Measurements from ENCODE around the gene LENG8.
"Not testable (repeated sequence)": the region's sequence is repeated elsewhere in the genome, so short reads cannot be mapped to it uniquely, and the experiment has no call there.

The LENG8 gene

DNA sequence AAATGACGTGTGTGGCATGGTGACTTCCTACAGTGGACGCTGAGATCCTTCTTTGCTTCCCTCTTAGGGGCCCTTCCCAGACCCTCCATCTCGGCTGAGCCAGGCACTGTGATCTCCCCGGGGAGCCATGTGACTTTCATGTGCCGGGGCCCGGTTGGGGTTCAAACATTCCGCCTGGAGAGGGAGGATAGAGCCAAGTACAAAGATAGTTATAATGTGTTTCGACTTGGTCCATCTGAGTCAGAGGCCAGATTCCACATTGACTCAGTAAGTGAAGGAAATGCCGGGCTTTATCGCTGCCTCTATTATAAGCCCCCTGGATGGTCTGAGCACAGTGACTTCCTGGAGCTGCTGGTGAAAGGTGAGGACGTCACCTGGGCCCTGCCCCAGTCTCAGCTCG is 58.8 kb downstream of the LENG8 start:
- TF ChIP-seq, protein P1, sequence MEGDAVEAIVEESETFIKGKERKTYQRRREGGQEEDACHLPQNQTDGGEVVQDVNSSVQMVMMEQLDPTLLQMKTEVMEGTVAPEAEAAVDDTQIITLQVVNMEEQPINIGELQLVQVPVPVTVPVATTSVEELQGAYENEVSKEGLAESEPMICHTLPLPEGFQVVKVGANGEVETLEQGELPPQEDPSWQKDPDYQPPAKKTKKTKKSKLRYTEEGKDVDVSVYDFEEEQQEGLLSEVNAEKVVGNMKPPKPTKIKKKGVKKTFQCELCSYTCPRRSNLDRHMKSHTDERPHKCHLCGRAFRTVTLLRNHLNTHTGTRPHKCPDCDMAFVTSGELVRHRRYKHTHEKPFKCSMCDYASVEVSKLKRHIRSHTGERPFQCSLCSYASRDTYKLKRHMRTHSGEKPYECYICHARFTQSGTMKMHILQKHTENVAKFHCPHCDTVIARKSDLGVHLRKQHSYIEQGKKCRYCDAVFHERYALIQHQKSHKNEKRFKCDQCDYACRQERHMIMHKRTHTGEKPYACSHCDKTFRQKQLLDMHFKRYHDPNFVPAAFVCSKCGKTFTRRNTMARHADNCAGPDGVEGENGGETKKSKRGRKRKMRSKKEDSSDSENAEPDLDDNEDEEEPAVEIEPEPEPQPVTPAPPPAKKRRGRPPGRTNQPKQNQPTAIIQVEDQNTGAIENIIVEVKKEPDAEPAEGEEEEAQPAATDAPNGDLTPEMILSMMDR (IDR thresholded peaks at IDR 0.05; ENCODE audit: borderline replicate concordance, insufficient read depth, low read depth, low read length) = no peak
- H3K4me3 ChIP-seq (ENCODE audit: low read depth, low read length) = no peak overlapping the region

DNA sequence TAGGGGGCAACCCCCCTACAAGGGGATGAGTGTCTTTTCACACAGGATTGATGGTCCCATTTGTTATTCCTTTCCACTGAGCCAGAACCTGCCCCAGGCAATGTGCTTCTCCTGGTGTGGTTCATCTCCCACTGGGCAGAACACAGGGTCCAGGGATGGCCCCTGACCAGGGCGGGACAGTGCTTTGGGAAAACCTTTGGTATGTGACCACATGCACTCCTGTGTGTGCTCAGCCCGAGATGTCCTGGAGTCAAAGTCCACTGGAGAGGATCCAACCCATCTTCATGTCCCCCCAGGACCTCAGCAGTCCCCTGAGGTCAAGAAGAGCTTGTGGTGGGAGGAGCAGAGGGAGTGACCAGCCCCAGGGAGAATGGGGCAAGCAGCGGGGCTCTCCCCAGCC is 59.5 kb downstream of the LENG8 start:
- not testable (repeated sequence) for H3K4me3 ChIP-seq (ENCODE audit: low read depth, low read length)

DNA sequence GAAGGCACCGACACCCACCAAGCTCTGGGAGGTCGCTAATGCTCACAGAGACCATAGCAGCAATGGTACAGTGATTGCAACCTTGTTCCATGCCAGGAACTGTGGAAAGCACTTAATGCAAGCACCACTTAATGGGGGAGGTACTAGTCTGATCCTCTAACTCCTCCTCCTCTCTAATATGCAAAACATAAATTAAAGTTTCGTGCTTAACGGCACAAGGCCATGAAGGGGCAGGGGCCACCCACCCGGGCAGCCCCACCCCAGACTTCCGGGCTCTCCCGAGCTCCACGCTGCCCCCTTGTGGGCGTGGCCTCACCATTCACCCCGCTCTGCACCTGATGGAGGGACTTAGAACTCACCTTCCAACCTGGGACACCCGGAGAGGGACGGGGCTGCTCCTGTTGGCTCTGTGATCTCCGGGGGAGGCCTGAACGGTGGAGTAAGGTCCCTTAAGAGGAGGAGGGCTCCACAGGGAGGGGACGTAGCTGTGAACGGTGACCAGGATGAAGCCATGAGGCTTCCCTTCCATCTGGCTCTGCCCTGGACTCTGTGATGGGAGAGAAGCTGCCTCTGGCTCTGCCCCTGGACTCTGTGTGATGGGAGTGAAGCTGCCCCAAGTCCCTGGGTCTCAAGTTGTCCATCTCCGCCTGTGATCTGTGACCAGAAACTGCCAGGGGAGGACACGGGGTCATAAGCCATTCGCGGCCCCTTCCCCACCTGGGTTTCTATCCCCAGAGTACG is 60.4 kb downstream of the LENG8 start:
- H3K4me3 ChIP-seq (ENCODE audit: low read depth, low read length) = not testable (repeated sequence)
